Epithelial cell of prostate (primary cell): ENCODE measurements around the gene ZNF503.
A peak's percentile ranks its signal among the peaks of the same experiment; 100 is the strongest.

Experiments used
- DNase-seq: peaks from one replicate; pipeline ENCODE4 v3.0.0-alpha.2; 2011; ENCODE audit warnings: low read depth, low spot score
- H3K27ac ChIP-seq: fragments of 450-650 bp; 2 replicates; pipeline ENCODE4 v1.5.1; 2017; ENCODE audit warnings: mild to moderate bottlenecking

Gene ZNF503

GRCh38 chr10:75408509-75408875, 6.9 kb upstream of the ZNF503 start:
- no peak for DNase-seq
- H3K27ac ChIP-seq: peak overlapping the region; percentile 86

GRCh38 chr10:75407713-75408508, 6.3 kb upstream of the ZNF503 start:
- no peak for DNase-seq
- peak overlapping the region; percentile 86 for H3K27ac ChIP-seq

GRCh38 chr10:75407224-75407712, 5.7 kb upstream of the ZNF503 start:
- DNase-seq: no peak
- peak overlapping the region; percentile 86 for H3K27ac ChIP-seq

- peak overlapping the region; percentile 86 for H3K27ac ChIP-seq
- no peak for DNase-seq
Measured at GRCh38 chr10:75406462-75407223, 5.1 kb upstream of the ZNF503 start.

GRCh38 chr10:75405598-75406461, 4.3 kb upstream of the ZNF503 start:
- H3K27ac ChIP-seq: peak overlapping the region; percentile 93
- no peak for DNase-seq

- peak overlapping the region; percentile 93 for H3K27ac ChIP-seq
- DNase-seq: no peak
Measured at GRCh38 chr10:75404815-75405597, 3.4 kb upstream of the ZNF503 start.

GRCh38 chr10:75403939-75404814, 2.6 kb upstream of the ZNF503 start:
- DNase-seq: no peak
- peak overlapping the region; percentile 93 for H3K27ac ChIP-seq

GRCh38 chr10:75403144-75403938, 1.8 kb upstream of the ZNF503 start:
- DNase-seq: no peak
- peak overlapping the region; percentile 93 for H3K27ac ChIP-seq

- peak overlapping the region; percentile 93 for H3K27ac ChIP-seq
Measured at GRCh38 chr10:75402486-75403143, 1.1 kb upstream of the ZNF503 start.

GRCh38 chr10:75400771-75401568, 594 bp downstream of the ZNF503 start:
- H3K27ac ChIP-seq: peak overlapping the region; percentile 93
- DNase-seq: no peak

More at GRCh38 chr10:75402486-75403143, 1.1 kb upstream of the ZNF503 start:
- no peak for DNase-seq

GRCh38 chr10:75400163-75400770, 1.3 kb downstream of the ZNF503 start:
- peak overlapping the region; percentile 93 for H3K27ac ChIP-seq
- no peak for DNase-seq

- DNase-seq: no peak
- peak overlapping the region; percentile 93 for H3K27ac ChIP-seq
Measured at GRCh38 chr10:75399461-75400162, 2.0 kb downstream of the ZNF503 start.

- H3K27ac ChIP-seq: peak overlapping the region; percentile 93
- no peak for DNase-seq
Measured at GRCh38 chr10:75398692-75399460, 2.7 kb downstream of the ZNF503 start.

- peak overlapping the region; percentile 93 for H3K27ac ChIP-seq
- DNase-seq: no peak
Measured at GRCh38 chr10:75398200-75398691, 3.3 kb downstream of the ZNF503 start.
